Endothelial cell (in vitro differentiated cells): ENCODE data around the gene ZNF431. TPM values are rescaled to one million over a fixed set of nuclear protein-coding genes. Genes with fewer than 3 reads are reported as not detected.
A peak's percentile ranks its signal among the peaks of the same experiment; 100 is the strongest.

Experiments
- DNase-seq: peaks from one replicate; pipeline ENCODE4 v3.0.0; 2021; ENCODE audit warnings: low spot score
- H3K27ac Mint-ChIP-seq: one replicate; pipeline ENCODE4 v1.8.0; 2021; ENCODE audit warnings: mixed read lengths, inconsistent platforms; ENCODE audit not compliant: unreplicated experiment
- H3K27me3 Mint-ChIP-seq: one replicate; pipeline ENCODE4 v1.8.0; 2021; ENCODE audit warnings: mild to moderate bottlenecking, moderate library complexity, mixed read lengths, inconsistent platforms; ENCODE audit not compliant: unreplicated experiment
- H3K36me3 Mint-ChIP-seq: one replicate; pipeline ENCODE4 v1.8.0; 2021; ENCODE audit warnings: mild to moderate bottlenecking, low read depth, mixed read lengths, inconsistent platforms; ENCODE audit not compliant: unreplicated experiment
- H3K4me1 Mint-ChIP-seq: one replicate; pipeline ENCODE4 v1.8.0; 2021; ENCODE audit warnings: mild to moderate bottlenecking, mixed read lengths, inconsistent platforms; ENCODE audit not compliant: unreplicated experiment
- H3K4me3 Mint-ChIP-seq: one replicate; pipeline ENCODE4 v1.8.0; 2021; ENCODE audit warnings: mild to moderate bottlenecking, mixed read lengths, inconsistent platforms; ENCODE audit not compliant: unreplicated experiment
- H3K9me3 Mint-ChIP-seq: one replicate; pipeline ENCODE4 v1.8.0; 2021; ENCODE audit warnings: mixed read lengths, inconsistent platforms; ENCODE audit not compliant: unreplicated experiment
- CTCF ChIP-seq: fragments of 200-600 bp; sonication (generic); IDR thresholded peaks from one replicate; pipeline ENCODE4 v1.5.0; 2021; ENCODE audit warnings: antibody characterized with exemption; ENCODE audit not compliant: unreplicated experiment
- long read RNA-seq: library from polyadenylated mRNA; unstranded; transcript quantifications from one replicate; pipeline ENCODE4 v2.0.0, GENCODE V29; 2020; ENCODE audit not compliant: unreplicated experiment
- total RNA-seq: library from RNA; stranded (reverse); fragmentation: NEBNext Ultra II Directional; extraction: Animal tissue kit (Norgen Biotek cat#: 25700); gene quantifications from one replicate; pipeline ENCODE4 v1.2.1, GENCODE V29; 2021; ENCODE audit not compliant: unreplicated experiment

ZNF431 gene
- 20.1 TPM for total RNA-seq
- long read RNA-seq, partial matches to known transcripts: 0 of 5 reads
- long read RNA-seq, other reads (novel, unspliced or antisense): 5 of 5 reads

GRCh38 chr19:21141787-21142464 lies at the start of gene ZNF431:
TSS of gene ZNF431 (plus strand) at chr19:21142040. CDS start at chr19:21142184, 144 bp downstream.
- DNase-seq: peak; percentile 83
- Mint-ChIP-seq H3K4me1 (peaks cover 13% of the 10 kb centered on the region), H3K27me3 (peaks cover 3% of the 10 kb centered on the region), H3K4me3 (peak within 1 kb of the TSS; percentile 99), H3K36me3 (peaks cover 23% of the 10 kb centered on the region), H3K27ac (peak within 1 kb of the TSS; percentile 96), H3K9me3 (no peaks in the 10 kb centered on the region)
- no peak for TF ChIP-seq CTCF

GRCh38 chr19:21092109-21092508 lies 49.7 kb upstream of the ZNF431 start:
- no peak for TF ChIP-seq CTCF
- H3K27ac Mint-ChIP-seq: peak overlapping the region; percentile 31
- no peak overlapping the region for H3K4me3 Mint-ChIP-seq
- H3K4me1 Mint-ChIP-seq: peaks cover 5% of the 10 kb centered on the region
- H3K9me3 Mint-ChIP-seq: peaks cover 7% of the 10 kb centered on the region
- no peak for DNase-seq
- peaks cover 2% of the 10 kb centered on the region for H3K27me3 Mint-ChIP-seq
- peaks cover 14% of the 10 kb centered on the region for H3K36me3 Mint-ChIP-seq

- TF ChIP-seq CTCF: no peak
- Mint-ChIP-seq H3K9me3 (peaks cover 7% of the 10 kb centered on the region), H3K27me3 (peaks cover 3% of the 10 kb centered on the region), H3K4me3 (no peak overlapping the region), H3K4me1 (peaks cover 5% of the 10 kb centered on the region), H3K27ac (no peak overlapping the region), H3K36me3 (peaks cover 14% of the 10 kb centered on the region)
- DNase-seq: no peak
Observed at GRCh38 chr19:21094347-21095025, 47.4 kb upstream of the ZNF431 start.

GRCh38 chr19:21098291-21098690 lies 43.5 kb upstream of the ZNF431 start:
- Mint-ChIP-seq H3K4me1 (no peaks in the 10 kb centered on the region), H3K9me3 (peaks cover 7% of the 10 kb centered on the region), H3K4me3 (no peak overlapping the region), H3K27ac (no peak overlapping the region), H3K36me3 (peaks cover 8% of the 10 kb centered on the region), H3K27me3 (peaks cover 2% of the 10 kb centered on the region)
- no peak for TF ChIP-seq CTCF
- DNase-seq: no peak
